Karpas-422 (cell line): ENCODE measurements around the gene SLC25A1. TPM values are rescaled to one million over a fixed set of nuclear protein-coding genes. Genes with fewer than 3 reads are reported as not detected.

Source experiments
- DNase-seq: peaks from one replicate; pipeline ENCODE4 v3.0.0-alpha.2; 2015
- H2AFZ ChIP-seq: fragments of 200-600 bp; sonication (generic); 2 replicates; pipeline ENCODE4 v1.6.1; 2014; ENCODE audit warnings: antibody characterized with exemption, low read length, mixed read lengths
- H3K27ac ChIP-seq: fragments of 200-600 bp; sonication (generic); 2 replicates; pipeline ENCODE4 v1.5.1; 2014; ENCODE audit warnings: mild to moderate bottlenecking, low read length, moderate library complexity
- H3K27me3 ChIP-seq: fragments of 200-600 bp; sonication (generic); 2 replicates; pipeline ENCODE4 v1.6.1; 2014; ENCODE audit warnings: low read length, mixed read lengths
- H3K36me3 ChIP-seq: fragments of 200-600 bp; sonication (generic); 2 replicates; pipeline ENCODE4 v1.6.1; 2014; ENCODE audit warnings: low read length, mixed read lengths; ENCODE audit not compliant: insufficient read depth
- H3K4me1 ChIP-seq: fragments of 200-600 bp; sonication (generic); 2 replicates; pipeline ENCODE4 v1.6.1; 2014; ENCODE audit warnings: mild to moderate bottlenecking, low read length, mixed read lengths
- H3K4me2 ChIP-seq: fragments of 200-600 bp; sonication (generic); 2 replicates; pipeline ENCODE4 v1.6.1; 2014; ENCODE audit warnings: low read length, low read depth, mild to moderate bottlenecking; ENCODE audit not compliant: poor library complexity, severe bottlenecking
- H3K4me3 ChIP-seq: fragments of 200-600 bp; sonication (generic); 2 replicates; pipeline ENCODE4 v1.5.1; 2014; ENCODE audit warnings: mild to moderate bottlenecking, antibody characterized with exemption, low read length, mixed read lengths
- H3K79me2 ChIP-seq: fragments of 200-600 bp; sonication (generic); 2 replicates; pipeline ENCODE4 v1.6.1; 2014; ENCODE audit warnings: mild to moderate bottlenecking, low read length, mixed read lengths
- H3K9ac ChIP-seq: fragments of 200-600 bp; sonication (generic); 2 replicates; pipeline ENCODE4 v1.6.0; 2014; ENCODE audit warnings: low read length
- H3K9me2 ChIP-seq: fragments of 200-600 bp; sonication (generic), shearing (Covaris generic); replicated peaks from 2 replicates; pipeline ENCODE4 v1.6.0; 2014; ENCODE audit warnings: mild to moderate bottlenecking, low read length, moderate library complexity; ENCODE audit not compliant: insufficient read depth
- H3K9me3 ChIP-seq: fragments of 300-700, 200-600 bp; sonication (generic); 2 replicates; pipeline ENCODE4 v1.6.1; 2014; ENCODE audit warnings: low read length, mixed read lengths
- H4K20me1 ChIP-seq: fragments of 200-600 bp; sonication (generic); 2 replicates; pipeline ENCODE4 v1.6.1; 2014; ENCODE audit warnings: mild to moderate bottlenecking, antibody characterized with exemption, low read length, low read depth; ENCODE audit not compliant: insufficient read depth
- total RNA-seq: library from RNA; depleted of rRNA; stranded (reverse); fragments of >200 nt; shearing (Covaris generic); gene quantifications from 2 replicates; pipeline ENCODE4 v1.2.3, GENCODE V29; 2014; ENCODE audit warnings: low replicate concordance

SLC25A1 gene
- total RNA-seq, 1 experiment from 2014 or later: 163 TPM

- no peaks in the 10 kb centered on the region for H3K36me3 ChIP-seq
- no peak overlapping the region for H3K27ac ChIP-seq
- H3K79me2 ChIP-seq: no peaks in the 10 kb centered on the region
- H3K9ac ChIP-seq: no peak overlapping the region
- no peaks in the 10 kb centered on the region for H3K9me2 ChIP-seq
- peaks cover 13% of the 10 kb centered on the region for H3K4me1 ChIP-seq
- no peaks in the 10 kb centered on the region for H3K27me3 ChIP-seq
- H3K4me2 ChIP-seq: no peak overlapping the region
- H3K4me3 ChIP-seq: no peak overlapping the region
- H3K9me3 ChIP-seq: no peaks in the 10 kb centered on the region
- no peak for DNase-seq
- H2AFZ ChIP-seq: no peak overlapping the region
- no peaks in the 10 kb centered on the region for H4K20me1 ChIP-seq
Observed at GRCh38 chr22:19222242-19223005, 43.9 kb upstream of the SLC25A1 start.

- DNase-seq: no peak
- H3K9me2 ChIP-seq: no peaks in the 10 kb centered on the region
- no peaks in the 10 kb centered on the region for H3K79me2 ChIP-seq
- H3K4me1 ChIP-seq: peaks cover 20% of the 10 kb centered on the region
- no peaks in the 10 kb centered on the region for H3K27me3 ChIP-seq
- no peak overlapping the region for H3K27ac ChIP-seq
- H3K4me3 ChIP-seq: no peak overlapping the region
- no peaks in the 10 kb centered on the region for H3K36me3 ChIP-seq
- H3K9me3 ChIP-seq: no peaks in the 10 kb centered on the region
- no peak overlapping the region for H3K4me2 ChIP-seq
- no peaks in the 10 kb centered on the region for H4K20me1 ChIP-seq
- no peak overlapping the region for H2AFZ ChIP-seq
- no peak overlapping the region for H3K9ac ChIP-seq
Observed at GRCh38 chr22:19220867-19221266, 42.3 kb upstream of the SLC25A1 start.

DNA sequence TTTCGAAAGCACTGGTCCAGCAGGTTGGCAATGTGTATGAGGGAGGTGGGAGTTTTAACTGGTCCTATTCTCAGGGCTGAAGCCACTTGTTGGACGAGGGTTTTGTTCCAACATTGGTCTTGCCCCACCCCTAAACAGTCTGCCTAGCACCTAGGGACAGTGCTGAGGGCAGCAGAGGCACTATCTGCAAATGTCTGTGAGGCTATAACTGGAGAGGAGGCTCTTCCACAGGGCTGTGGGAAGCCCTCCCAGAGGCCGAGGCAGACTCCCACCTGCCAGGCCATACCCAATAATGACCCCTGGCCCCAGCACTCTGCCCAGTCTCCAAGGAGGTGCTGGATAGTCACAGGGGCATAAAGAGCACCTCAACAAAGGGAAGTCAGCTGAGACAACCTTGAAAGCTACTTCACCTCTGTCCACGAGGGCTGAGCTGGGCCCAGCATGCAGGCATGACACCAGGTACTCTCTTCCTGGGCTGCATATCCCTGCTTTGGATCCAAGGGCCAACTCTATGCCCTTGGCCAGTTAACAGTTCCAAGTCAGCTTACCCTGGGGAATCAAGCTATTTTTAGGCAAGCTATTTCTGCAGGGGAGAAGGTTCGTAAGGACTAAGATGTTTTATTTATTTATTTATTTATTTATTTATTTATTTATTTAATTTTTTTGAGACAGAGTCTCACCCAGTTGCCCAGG lies 40.2 kb upstream of the SLC25A1 start:
- no peaks in the 10 kb centered on the region for H3K27me3 ChIP-seq
- H3K9me3 ChIP-seq: no peaks in the 10 kb centered on the region
- H3K4me3 ChIP-seq: no peak overlapping the region
- no peak overlapping the region; the same call in 1 of the 2 replicates for H3K27ac ChIP-seq
- H2AFZ ChIP-seq: 0 out of 2 replicates have a peak overlapping the region, but pooled peaks have one; percentile 37
- peaks cover 28% of the 10 kb centered on the region for H3K4me1 ChIP-seq
- no peak for DNase-seq
- H3K9me2 ChIP-seq: no peaks in the 10 kb centered on the region
- peak overlapping the region; percentile 53 for H3K4me2 ChIP-seq
- no peaks in the 10 kb centered on the region for H3K79me2 ChIP-seq
- H3K9ac ChIP-seq: no peak overlapping the region
- no peaks in the 10 kb centered on the region for H4K20me1 ChIP-seq
- no peaks in the 10 kb centered on the region for H3K36me3 ChIP-seq

GRCh38 chr22:19216579-19216978 lies 38.0 kb upstream of the SLC25A1 start:
- H3K4me3 ChIP-seq: no peak overlapping the region
- H3K9me2 ChIP-seq: no peaks in the 10 kb centered on the region
- no peaks in the 10 kb centered on the region for H3K27me3 ChIP-seq
- H3K4me2 ChIP-seq: no peak overlapping the region
- DNase-seq: no peak
- no peaks in the 10 kb centered on the region for H3K9me3 ChIP-seq
- H4K20me1 ChIP-seq: no peaks in the 10 kb centered on the region
- peaks cover 49% of the 10 kb centered on the region for H3K4me1 ChIP-seq
- no peaks in the 10 kb centered on the region for H3K79me2 ChIP-seq
- no peak overlapping the region for H2AFZ ChIP-seq
- H3K27ac ChIP-seq: no peak overlapping the region
- H3K9ac ChIP-seq: no peak overlapping the region
- no peaks in the 10 kb centered on the region for H3K36me3 ChIP-seq

- Histone ChIP-seq H3K36me3 (no peaks in the 10 kb centered on the region), H3K4me1 (peaks cover 57% of the 10 kb centered on the region), H3K27me3 (no peaks in the 10 kb centered on the region), H3K79me2 (no peaks in the 10 kb centered on the region), H3K4me2 (no peak overlapping the region), H3K9me2 (no peaks in the 10 kb centered on the region), H4K20me1 (no peaks in the 10 kb centered on the region), H2AFZ (no peak overlapping the region), H3K9me3 (no peaks in the 10 kb centered on the region), H3K4me3 (no peak overlapping the region), H3K9ac (no peak overlapping the region), H3K27ac (no peak overlapping the region)
- no peak for DNase-seq
Observed at GRCh38 chr22:19215360-19215759, 36.8 kb upstream of the SLC25A1 start.

GRCh38 chr22:19214078-19214473 lies 35.5 kb upstream of the SLC25A1 start:
- Histone ChIP-seq H3K79me2 (no peaks in the 10 kb centered on the region), H3K4me3 (peak overlapping the region; percentile 60), H3K27me3 (no peaks in the 10 kb centered on the region), H2AFZ (0 out of 2 replicates have a peak overlapping the region, but pooled peaks have one; percentile 30), H3K4me1 (peaks cover 57% of the 10 kb centered on the region), H3K9ac (peak overlapping the region; percentile 56), H3K9me3 (no peaks in the 10 kb centered on the region), H4K20me1 (no peaks in the 10 kb centered on the region), H3K9me2 (no peaks in the 10 kb centered on the region), H3K27ac (peak overlapping the region; percentile 92), H3K36me3 (no peaks in the 10 kb centered on the region), H3K4me2 (peak overlapping the region; percentile 80)
- no peak for DNase-seq

GRCh38 chr22:19213442-19214077 lies 35.0 kb upstream of the SLC25A1 start:
- H3K36me3 ChIP-seq: no peaks in the 10 kb centered on the region; the same call in 1 of the 2 replicates
- no peaks in the 10 kb centered on the region for H3K9me2 ChIP-seq
- H3K4me1 ChIP-seq: peaks cover 55% of the 10 kb centered on the region
- H2AFZ ChIP-seq: peak overlapping the region; percentile 30; the same call in 1 of the 2 replicates
- peak overlapping the region; percentile 92 for H3K27ac ChIP-seq
- no peaks in the 10 kb centered on the region for H3K9me3 ChIP-seq
- H3K27me3 ChIP-seq: no peaks in the 10 kb centered on the region
- H4K20me1 ChIP-seq: no peaks in the 10 kb centered on the region
- no peaks in the 10 kb centered on the region for H3K79me2 ChIP-seq
- peak; percentile 87 for DNase-seq
- peak overlapping the region; percentile 60 for H3K4me3 ChIP-seq
- peak overlapping the region; percentile 80 for H3K4me2 ChIP-seq
- peak overlapping the region; percentile 56 for H3K9ac ChIP-seq

DNA sequence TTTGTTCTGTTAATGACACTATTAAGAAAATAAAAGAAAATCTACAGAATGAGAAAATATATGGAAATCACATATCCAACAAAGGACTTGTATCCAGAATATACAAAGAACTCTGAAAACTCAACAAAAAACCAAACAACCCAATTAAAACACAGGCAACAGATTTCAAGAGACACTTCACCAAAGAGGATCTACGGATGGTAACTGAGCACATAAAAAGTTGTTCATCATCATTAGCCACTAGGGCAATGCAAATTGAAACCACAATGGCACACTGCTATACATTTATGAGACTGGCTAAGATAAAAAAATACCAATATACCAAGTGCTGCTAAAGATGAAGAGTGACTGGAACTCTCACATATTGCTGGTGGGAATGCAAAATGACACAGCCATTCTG lies 34.5 kb upstream of the SLC25A1 start:
- Histone ChIP-seq H3K9me2 (no peaks in the 10 kb centered on the region), H2AFZ (peak overlapping the region; percentile 13; the same call in 1 of the 2 replicates), H3K27ac (peak overlapping the region; percentile 92), H3K79me2 (no peaks in the 10 kb centered on the region), H4K20me1 (no peaks in the 10 kb centered on the region), H3K27me3 (no peaks in the 10 kb centered on the region), H3K9me3 (no peaks in the 10 kb centered on the region), H3K4me2 (peak overlapping the region; percentile 80), H3K9ac (peak overlapping the region; percentile 56), H3K4me3 (peak overlapping the region; percentile 60), H3K36me3 (no peaks in the 10 kb centered on the region; the same call in 1 of the 2 replicates), H3K4me1 (peaks cover 50% of the 10 kb centered on the region)
- DNase-seq: peak; percentile 73
